BLaER1 treated with 17β-estradiol and CSF1 and Interleukin-3, amounts not matched to agents 10 nM and 100 nM (cell line): ENCODE data around the gene TM4SF5.
A peak's percentile ranks its signal among the peaks of the same experiment; 100 is the strongest.

Experiments used
- H3K27ac ChIP-seq, 11 experiments: shearing (Covaris generic); formaldehyde crosslinking; 2 replicates each; pipeline ENCODE4 v1.8.1; 2022
- H3K27me3 ChIP-seq, 11 experiments: shearing (Covaris generic); formaldehyde crosslinking; 2 replicates each; pipeline ENCODE4 v1.8.1; 2022
- H3K36me3 ChIP-seq, 11 experiments: shearing (Covaris generic); formaldehyde crosslinking; 2 replicates each; pipeline ENCODE4 v1.8.1; 2022
- H3K4me1 ChIP-seq, 10 experiments: shearing (Covaris generic); formaldehyde crosslinking; 2 replicates each; pipeline ENCODE4 v1.8.1; 2022
- H3K4me2 ChIP-seq, 11 experiments: shearing (Covaris generic); formaldehyde crosslinking; 2 replicates each; pipeline ENCODE4 v1.8.1; 2022
- H3K4me3 ChIP-seq, 10 experiments: shearing (Covaris generic); formaldehyde crosslinking; 2 replicates each; pipeline ENCODE4 v1.8.1; 2022
- H3K9ac ChIP-seq, 11 experiments: shearing (Covaris generic); formaldehyde crosslinking; 2 replicates each; pipeline ENCODE4 v1.8.1; 2022
- H3K9me3 ChIP-seq, 11 experiments: shearing (Covaris generic); formaldehyde crosslinking; replicated peaks in 1 of 11; 2 replicates each; pipeline ENCODE4 v1.8.1; 2022
- H4K20me1 ChIP-seq, 11 experiments: shearing (Covaris generic); formaldehyde crosslinking; 2 replicates each; pipeline ENCODE4 v1.8.1; 2022
- Cebpa-rat ChIP-seq, 11 experiments: shearing (Covaris generic); IDR thresholded peaks; 2 replicates each; pipeline ENCODE4 v1.8.1; 2022

The TM4SF5 gene

GRCh38 chr17:4788807-4789700 is 17.4 kb downstream of the TM4SF5 start, which contains the start of gene GLTPD2:
Gene GLTPD2, plus strand, starts transcription at chr17:4788964. Its CDS starts 48 bp downstream, at chr17:4789012.
- peak within 1 kb of the TSS; percentile 68 to 87 (median 76) for H3K4me3 ChIP-seq
- peak within 1 kb of the TSS; percentile 73 to 91 (median 81) for H3K27ac ChIP-seq
- TF ChIP-seq Cebpa-rat (IDR thresholded peaks at IDR 0.05): no peak
- peak within 1 kb of the TSS; percentile 90 to 100 (median 98) for H3K4me2 ChIP-seq
- peak within 1 kb of the TSS; percentile 76 to 96 (median 86) for H3K9ac ChIP-seq
- H3K9me3 ChIP-seq: no peaks in the 10 kb centered on the region
- H3K27me3 ChIP-seq: peaks cover 25 to 63% (median 56%) of the 10 kb centered on the region in 11 experiments
- H3K36me3 ChIP-seq: no peaks in the 10 kb centered on the region
- H4K20me1 ChIP-seq: peaks cover 0 to 24% (median 9%) of the 10 kb centered on the region in 11 experiments; a peak in 11 of 22 replicates
- H3K4me1 ChIP-seq: peaks cover 43 to 57% (median 51%) of the 10 kb centered on the region in 10 experiments

GRCh38 chr17:4789701-4789950 is 17.9 kb downstream of the TM4SF5 start:
- peak overlapping the region; percentile 73 to 91 (median 81) for H3K27ac ChIP-seq
- no peaks in the 10 kb centered on the region for H3K9me3 ChIP-seq
- peaks cover 20 to 57% (median 51%) of the 10 kb centered on the region in 11 experiments for H3K27me3 ChIP-seq
- peaks cover 43 to 57% (median 50%) of the 10 kb centered on the region in 10 experiments for H3K4me1 ChIP-seq
- H4K20me1 ChIP-seq: peaks cover 0 to 24% (median 9%) of the 10 kb centered on the region in 11 experiments; a peak in 11 of 22 replicates
- H3K4me3 ChIP-seq: peak overlapping the region; percentile 68 to 87 (median 76)
- H3K36me3 ChIP-seq: no peaks in the 10 kb centered on the region
- H3K9ac ChIP-seq: peak overlapping the region; percentile 76 to 96 (median 86)
- TF ChIP-seq Cebpa-rat (IDR thresholded peaks at IDR 0.05): no peak
- peak overlapping the region; percentile 90 to 100 (median 98) for H3K4me2 ChIP-seq

- Histone ChIP-seq H3K27ac (peak overlapping the region; percentile 73 to 91 (median 81)), H4K20me1 (peaks cover 0 to 24% (median 9%) of the 10 kb centered on the region in 11 experiments; a peak in 11 of 22 replicates), H3K4me3 (peak overlapping the region; percentile 68 to 87 (median 76)), H3K9ac (peak overlapping the region; percentile 76 to 96 (median 86)), H3K9me3 (peaks cover 0 to under 1% (median 0%) of the 10 kb centered on the region in 11 experiments; a peak in 1 of 22 replicates), H3K4me1 (peaks cover 42 to 53% (median 48%) of the 10 kb centered on the region in 10 experiments), H3K27me3 (peaks cover 15 to 52% (median 46%) of the 10 kb centered on the region in 11 experiments), H3K36me3 (no peaks in the 10 kb centered on the region), H3K4me2 (peak overlapping the region; percentile 90 to 100 (median 98))
- no peak for TF ChIP-seq Cebpa-rat (IDR thresholded peaks at IDR 0.05)
Measured at GRCh38 chr17:4789951-4790704, 18.4 kb downstream of the TM4SF5 start.

- peaks cover 37 to 52% (median 44%) of the 10 kb centered on the region in 10 experiments for H3K4me1 ChIP-seq
Measured at GRCh38 chr17:4790705-4791088, 19.0 kb downstream of the TM4SF5 start.

GRCh38 chr17:4795168-4795567 is 23.5 kb downstream of the TM4SF5 start:
- Histone ChIP-seq H3K9ac (peak overlapping the region in 5 of 11 experiments; percentile 67 to 91 (median 84); a peak in 6 of 22 replicates), H3K4me2 (peak overlapping the region in 6 of 11 experiments; percentile 51 to 67 (median 60); a peak in 7 of 22 replicates), H3K27me3 (peaks cover 0 to 5% (median 0%) of the 10 kb centered on the region in 11 experiments; a peak in 3 of 22 replicates), H3K27ac (peak overlapping the region; percentile 75 to 88 (median 85); a peak in 21 of 22 replicates), H3K36me3 (peaks cover 22 to 34% (median 28%) of the 10 kb centered on the region in 11 experiments), H3K4me1 (peaks cover 16 to 29% (median 21%) of the 10 kb centered on the region in 10 experiments), H4K20me1 (peaks cover 0 to 12% (median 4%) of the 10 kb centered on the region in 11 experiments; a peak in 6 of 22 replicates), H3K4me3 (peak overlapping the region in 1 of 10 experiments; percentile 73; a peak in 2 of 20 replicates), H3K9me3 (peaks cover 0 to 3% (median 0%) of the 10 kb centered on the region in 11 experiments; a peak in 1 of 22 replicates)
- TF ChIP-seq Cebpa-rat (IDR thresholded peaks at IDR 0.05): no peak

More at GRCh38 chr17:4790705-4791088, 19.0 kb downstream of the TM4SF5 start:
- TF ChIP-seq Cebpa-rat (IDR thresholded peaks at IDR 0.05): no peak
- Histone ChIP-seq H3K36me3 (no peaks in the 10 kb centered on the region), H3K4me3 (peak overlapping the region; percentile 68 to 87 (median 76)), H3K4me2 (peak overlapping the region; percentile 90 to 100 (median 98)), H4K20me1 (peaks cover 0 to 24% (median 9%) of the 10 kb centered on the region in 11 experiments; a peak in 11 of 22 replicates), H3K27ac (peak overlapping the region in 8 of 11 experiments; percentile 74 to 91 (median 86); a peak in 11 of 22 replicates), H3K27me3 (peaks cover 9 to 46% (median 40%) of the 10 kb centered on the region in 11 experiments), H3K9me3 (peaks cover 0 to 3% (median 0%) of the 10 kb centered on the region in 11 experiments; a peak in 1 of 22 replicates), H3K9ac (peak overlapping the region; percentile 76 to 96 (median 86); a peak in 20 of 22 replicates)

GRCh38 chr17:4796552-4796920 is 24.9 kb downstream of the TM4SF5 start:
- H4K20me1 ChIP-seq: peaks cover 0 to 12% (median 4%) of the 10 kb centered on the region in 11 experiments; a peak in 6 of 22 replicates
- H3K9ac ChIP-seq: peak overlapping the region; percentile 81 to 91 (median 88)
- H3K27me3 ChIP-seq: peaks cover 0 to 5% (median 0%) of the 10 kb centered on the region in 11 experiments; a peak in 3 of 22 replicates
- H3K27ac ChIP-seq: peak overlapping the region; percentile 50 to 88 (median 85); a peak in 21 of 22 replicates
- H3K4me2 ChIP-seq: peak overlapping the region; percentile 78 to 92 (median 83)
- H3K4me3 ChIP-seq: peak overlapping the region; percentile 67 to 97 (median 92)
- H3K9me3 ChIP-seq: peaks cover 0 to 3% (median 0%) of the 10 kb centered on the region in 11 experiments; a peak in 1 of 22 replicates
- no peak for TF ChIP-seq Cebpa-rat (IDR thresholded peaks at IDR 0.05)
- H3K4me1 ChIP-seq: peaks cover 10 to 24% (median 12%) of the 10 kb centered on the region in 10 experiments
- peaks cover 22 to 36% (median 28%) of the 10 kb centered on the region in 11 experiments for H3K36me3 ChIP-seq

GRCh38 chr17:4800462-4801196 is 28.9 kb downstream of the TM4SF5 start:
- Histone ChIP-seq H3K36me3 (peaks cover 22 to 36% (median 28%) of the 10 kb centered on the region in 11 experiments), H4K20me1 (peaks cover 0 to 12% (median 4%) of the 10 kb centered on the region in 11 experiments; a peak in 6 of 22 replicates), H3K27me3 (no peaks in the 10 kb centered on the region), H3K4me2 (no peak overlapping the region), H3K9ac (no peak overlapping the region), H3K4me3 (no peak overlapping the region), H3K4me1 (peaks cover 10 to 22% (median 12%) of the 10 kb centered on the region in 10 experiments), H3K27ac (no peak overlapping the region), H3K9me3 (no peaks in the 10 kb centered on the region)
- no peak for TF ChIP-seq Cebpa-rat (IDR thresholded peaks at IDR 0.05)
